NCI-H345 treated with DMSO at 0.1 percent for 48 hours (cell line): ENCODE results near the gene ATP2B1.
A peak's percentile ranks its signal among the peaks of the same experiment; 100 is the strongest.

ENCODE experiments used
- DNase-seq: peaks from one replicate; lab custom pipeline; 2025; ENCODE audit not compliant: unreplicated experiment; lab: John Stamatoyannopoulos, UW

Gene ATP2B1

GRCh38 chr12:89544681-89545184, 163.9 kb downstream of the ATP2B1 start:
- DNase-seq, result peak; percentile 38

GRCh38 chr12:89544022-89544421, 164.6 kb downstream of the ATP2B1 start:
- no peak for DNase-seq

- DNase-seq, result peak; percentile 24
These were observed 165.6 kb downstream of the ATP2B1 start for GRCh38 chr12:89542912-89543592.

- no peak for DNase-seq
These were observed 166.4 kb downstream of the ATP2B1 start for GRCh38 chr12:89542236-89542635.

- no peak for DNase-seq
These were observed 168.1 kb downstream of the ATP2B1 start for GRCh38 chr12:89540586-89540985.

GRCh38 chr12:89539426-89540223, 169.0 kb downstream of the ATP2B1 start:
- DNase-seq, result no peak

- no peak for DNase-seq
These were observed 169.7 kb downstream of the ATP2B1 start for GRCh38 chr12:89538897-89539296.
